Ovary (tissue), 9 donors: Measurements from ENCODE around the gene APBB2. TPM values are rescaled to one million over a fixed set of nuclear protein-coding genes. Genes with fewer than 3 reads are reported as not detected.
A peak's percentile ranks its signal among the peaks of the same experiment; 100 is the strongest.

ENCODE experiments used
- DNase-seq, 5 donors: peaks; one replicate each; pipeline ENCODE4 v3.0.0-alpha.2; 2019 to 2020
- H3K27ac ChIP-seq, 2 donors: fragments of 200-600 bp; one replicate each; pipeline versions ENCODE4 v1.5.1 to v1.8.0; 2019 to 2022
- H3K27me3 ChIP-seq: fragments of 200-600 bp; one replicate; pipeline ENCODE4 v1.8.0; 2022
- H3K36me3 ChIP-seq: fragments of 200-600 bp; sonication (generic); one replicate; pipeline ENCODE4 v1.5.1; 2019
- H3K4me1 ChIP-seq: one replicate; pipeline ENCODE4 v1.8.1; 2013; ENCODE audit warnings: mild to moderate bottlenecking, moderate library complexity; ENCODE audit not compliant: insufficient read depth
- H3K4me3 ChIP-seq: fragments of 200-600 bp; sonication (generic); one replicate; pipeline ENCODE4 v1.5.1; 2017
- H3K9me3 ChIP-seq, 2 donors: fragments of 200-600 bp in 1 of 2; sonication (generic) in 1 of 2; one replicate each; pipeline versions ENCODE4 v1.5.1 to v1.8.1; 2013 to 2019; ENCODE audit warnings: mild to moderate bottlenecking in 1 of 2, moderate library complexity in 1 of 2
- CTCF ChIP-seq, 3 donors: fragments of 450-650 bp in 2 of 3; fragments of 200-600 bp in 1 of 3; IDR thresholded peaks; one replicate each; pipeline versions ENCODE4 v1.5.1 to v1.8.0; 2016 to 2022; ENCODE audit warnings: antibody characterized with exemption in 3 of 3, mild to moderate bottlenecking in 1 of 3
- EP300 ChIP-seq: sonication (generic); formaldehyde crosslinking; IDR thresholded peaks from one replicate; pipeline ENCODE4 v1.6.1; 2017; ENCODE audit warnings: antibody characterized with exemption
- POLR2A ChIP-seq: fragments of 450-650 bp; IDR thresholded peaks from one replicate; pipeline ENCODE4 v1.6.1; 2017; ENCODE audit warnings: antibody characterized with exemption, mild to moderate bottlenecking, moderate library complexity
- WGBS, 3 donors: extraction: QIAGEN DNeasy Blood & Tissue Kit in 1 of 3; methylation state at CpG; one replicate each; pipeline versions ENCODE4 v1.1.5 to v1.1.7; 2013 to 2017; 5-methylcytosine and 5-hydroxymethylcytosine counted together
- intact Hi-C, 4 donors: fragments of 100-400 bp; cut with DNase I; formaldehyde crosslinking; loops; one replicate each; pipeline versions ENCODE4 v1.11.0 to v1.15.1; 2022 to 2023
- polyA plus RNA-seq, 2 donors: library from polyadenylated mRNA; stranded (reverse); fragments of 200-250 nt in 1 of 2; fragments of 350-450 nt in 1 of 2; fragmentation: Illumina TruSeq in 1 of 2; extraction: RNeasy Lipid Tissue Mini Kit (QIAGEN cat#74804) in 1 of 2; gene quantifications; one replicate each; pipeline ENCODE4 v1.2.3, GENCODE V29; 2013 to 2014
- total RNA-seq, 7 donors: library from RNA; depleted of rRNA in 2 of 7; stranded (reverse); fragments of >200 nt in 2 of 7; fragmentation: NEBNext Ultra II Directional in 3 of 7; extraction: Animal tissue kit (Norgen Biotek cat#: 25700) in 3 of 7; gene quantifications; one replicate each; pipeline versions ENCODE4 v1.1.0 to v1.2.4, GENCODE V29; 2016 to 2023
- donor health status: DM: no; HTN: no; CAD: no; lungs with moderate emphysema.
- donor health status: DM: no; HTN: no; CAD: no.
- donor health status: Bipolar disorder and iron deficiency.
- donor health status: DM: yes; HTN: yes; CAD: no.
- donor health status: DM: no; HTN: no; CAD: no.
- donor health status: DM: yes; HTN: yes; CAD: no.

APBB2 gene
- total and polyA plus RNA-seq, 9 donors = 30.9 to 163 (median 80.1) TPM

- intact Hi-C loops = no loop called here
- Histone ChIP-seq H3K36me3 (no peaks in the 10 kb centered on the region), H3K4me3 (no peak overlapping the region), H3K27ac (peak overlapping the region in 1 of 2 donors; percentile 58), H3K27me3 (no peaks in the 10 kb centered on the region), H3K9me3 (peaks cover 0 to 8% of the 10 kb centered on the region in 2 donors), H3K4me1 (peaks cover 5% of the 10 kb centered on the region)
- no peak for TF ChIP-seq EP300
- TF ChIP-seq POLR2A = no peak
- no peak for TF ChIP-seq CTCF (IDR thresholded peaks at IDR 0.05)
- WGBS, 3 donors = 38 to 39% (median 38%) methylated on average over 3 of the region's 3 CpGs
- DNase-seq = no peak
These were observed 185.2 kb downstream of the APBB2 start for GRCh38 chr4:41029098-41029497.

- H3K9me3 ChIP-seq = peaks cover 0 to 8% of the 10 kb centered on the region in 2 donors
- intact Hi-C loops = no loop called here
- H3K27ac ChIP-seq = peak overlapping the region in 1 of 2 donors; percentile 58
- peak in 2 of 5 donors; percentile 24 to 46 for DNase-seq
- no peak for TF ChIP-seq EP300
- no peaks in the 10 kb centered on the region for H3K36me3 ChIP-seq
- H3K27me3 ChIP-seq = no peaks in the 10 kb centered on the region
- WGBS, 3 donors = 25 to 34% (median 27%) methylated on average over 8 of the region's 8 CpGs
- H3K4me3 ChIP-seq = no peak overlapping the region
- H3K4me1 ChIP-seq = peaks cover 5% of the 10 kb centered on the region
These were observed 185.8 kb downstream of the APBB2 start for GRCh38 chr4:41028392-41029076.

GRCh38 chr4:41026971-41027370, 187.4 kb downstream of the APBB2 start:
- Histone ChIP-seq H3K4me1 (peaks cover 5% of the 10 kb centered on the region), H3K27ac (no peak overlapping the region), H3K4me3 (no peak overlapping the region), H3K9me3 (peaks cover 0 to 8% of the 10 kb centered on the region in 2 donors), H3K27me3 (no peaks in the 10 kb centered on the region), H3K36me3 (no peaks in the 10 kb centered on the region)
- no peak for DNase-seq
- WGBS, 3 donors = 97 to 98% (median 97%) methylated on average over 1 of the region's 1 CpG
- TF ChIP-seq CTCF (IDR thresholded peaks at IDR 0.05) (no peak), POLR2A (no peak)
- intact Hi-C loops = no loop called here

- H3K4me3 ChIP-seq = no peak overlapping the region
- peaks cover 0 to 8% of the 10 kb centered on the region in 2 donors for H3K9me3 ChIP-seq
- TF ChIP-seq EP300 = no peak
- no peak for TF ChIP-seq CTCF (IDR thresholded peaks at IDR 0.05)
- no peak for TF ChIP-seq POLR2A
- WGBS, 3 donors = 98 to 100% (median 99%) methylated on average over 2 of the region's 2 CpGs
- peaks cover 5% of the 10 kb centered on the region for H3K4me1 ChIP-seq
- no peak for DNase-seq
- no peak overlapping the region for H3K27ac ChIP-seq
- no peaks in the 10 kb centered on the region for H3K36me3 ChIP-seq
- intact Hi-C loops = no loop called here
- no peaks in the 10 kb centered on the region for H3K27me3 ChIP-seq
These were observed 188.5 kb downstream of the APBB2 start for GRCh38 chr4:41025824-41026223.
